ENCODE measurements around the gene TLCD2. TPM values are rescaled to one million over a fixed set of nuclear protein-coding genes. Genes with fewer than 3 reads are reported as not detected.
A peak's percentile ranks its signal among the peaks of the same experiment; 100 is the strongest.

Gene TLCD2
- total and polyA plus RNA-seq, 2 of the 13 experiments (the other 11 are each of a cell fraction or from before 2014, with no cell fraction given) = 0.90 to 1.1 TPM

DNA sequence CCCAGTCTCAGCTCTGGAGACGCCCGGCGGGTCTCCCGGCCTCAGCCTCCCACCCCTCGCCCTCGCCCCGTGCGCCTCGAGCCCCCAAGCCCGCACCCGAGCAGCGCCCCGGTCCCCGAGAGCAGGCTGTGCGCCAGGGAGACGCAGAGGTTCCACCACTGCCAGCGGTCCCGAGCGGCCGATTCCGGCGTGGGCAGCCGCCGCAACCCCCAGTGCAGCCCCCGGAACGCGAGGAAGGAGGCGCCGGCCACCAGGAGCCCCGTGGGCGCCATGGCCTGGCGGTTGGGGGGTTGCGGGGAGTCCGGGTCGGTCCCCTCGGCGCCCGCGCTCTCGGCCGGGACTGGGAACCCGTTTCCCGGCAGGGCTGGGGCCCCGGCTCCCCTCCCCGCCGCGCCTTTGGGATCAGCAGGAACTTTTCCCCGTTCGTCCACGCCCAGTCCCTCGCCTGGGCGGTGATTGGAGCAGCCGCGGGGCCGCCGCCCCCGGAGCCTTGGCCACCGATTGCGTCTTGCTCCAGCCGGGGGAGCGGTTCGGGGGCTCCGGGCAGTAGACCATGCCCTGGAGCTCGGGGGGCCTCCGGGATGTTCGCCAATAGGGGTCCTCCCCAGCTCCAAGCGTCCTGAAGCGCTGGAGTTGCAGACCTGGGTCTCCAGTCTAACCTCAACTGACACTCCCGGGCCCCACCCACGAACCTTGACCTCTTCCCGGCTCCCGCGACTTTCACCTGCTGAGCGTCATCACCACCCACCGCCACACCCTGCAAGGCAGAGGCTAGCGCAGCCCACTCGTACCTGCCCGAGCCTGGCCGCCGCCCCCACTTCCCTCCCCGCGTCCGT, at the start of gene TLCD2 (continued):
- TF ChIP-seq ELF4 (CRISPR knock-in tag; IDR thresholded peaks at IDR 0.05; ENCODE audit: borderline replicate concordance) (no peak), HDAC1 (CRISPR knock-in tag; IDR thresholded peaks at IDR 0.05) (peak; percentile 66), ZNF570 (CRISPR knock-in tag; IDR thresholded peaks at IDR 0.05; ENCODE audit: borderline replicate concordance) (no peak), MAZ (IDR thresholded peaks at IDR 0.05; ENCODE audit: borderline replicate concordance, low read depth, low read length) (no peak), MAZ (CRISPR knock-in tag; IDR thresholded peaks at IDR 0.05; ENCODE audit: low read depth) (0 out of 2 replicates have a peak, but pooled peaks have one; percentile 6), ZNF841 (CRISPR knock-in tag; IDR thresholded peaks at IDR 0.05; ENCODE audit: borderline replicate concordance) (no peak), AGO2 (optimal IDR thresholded peaks at IDR 0.05; ENCODE audit: low read depth, low read length) (peak; percentile 98), MYC (CRISPR knock-in tag; IDR thresholded peaks at IDR 0.05; ENCODE audit: borderline replicate concordance) (peak; percentile 15; the same call in 1 of the 2 replicates), KAT2B (IDR thresholded peaks at IDR 0.05; ENCODE audit: borderline replicate concordance, low read depth, low read length) (no peak), TOPORS (CRISPR knock-in tag; IDR thresholded peaks at IDR 0.05) (no peak), POLR2G (IDR thresholded peaks at IDR 0.05; ENCODE audit: low read depth, low read length) (peak; percentile 79), HES4 (CRISPR knock-in tag; IDR thresholded peaks at IDR 0.05; ENCODE audit: borderline replicate concordance) (no peak), HNRNPLL (IDR thresholded peaks at IDR 0.05; ENCODE audit: low read depth, low read length, poor library complexity, severe bottlenecking) (peak; percentile 43), JARID2 (CRISPR knock-in tag; IDR thresholded peaks at IDR 0.05; ENCODE audit: insufficient replicate concordance) (no peak), CENPX (CRISPR knock-in tag; IDR thresholded peaks at IDR 0.05) (no peak), KDM4B (CRISPR knock-in tag; IDR thresholded peaks at IDR 0.05) (no peak), ZEB1 (IDR thresholded peaks at IDR 0.05; ENCODE audit: insufficient replicate concordance, low read depth) (peak; percentile 60), DRAP1 (CRISPR knock-in tag; IDR thresholded peaks at IDR 0.05) (no peak; the same call in 1 of the 2 replicates), PHF20 (CRISPR knock-in tag; IDR thresholded peaks at IDR 0.05) (no peak)
- TF ChIP-seq, protein P1, sequence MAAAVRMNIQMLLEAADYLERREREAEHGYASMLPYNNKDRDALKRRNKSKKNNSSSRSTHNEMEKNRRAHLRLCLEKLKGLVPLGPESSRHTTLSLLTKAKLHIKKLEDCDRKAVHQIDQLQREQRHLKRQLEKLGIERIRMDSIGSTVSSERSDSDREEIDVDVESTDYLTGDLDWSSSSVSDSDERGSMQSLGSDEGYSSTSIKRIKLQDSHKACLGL (CRISPR knock-in tag; IDR thresholded peaks at IDR 0.05) = peak; percentile 61; the same call in 1 of the 2 replicates
- TF ChIP-seq, protein P2, sequence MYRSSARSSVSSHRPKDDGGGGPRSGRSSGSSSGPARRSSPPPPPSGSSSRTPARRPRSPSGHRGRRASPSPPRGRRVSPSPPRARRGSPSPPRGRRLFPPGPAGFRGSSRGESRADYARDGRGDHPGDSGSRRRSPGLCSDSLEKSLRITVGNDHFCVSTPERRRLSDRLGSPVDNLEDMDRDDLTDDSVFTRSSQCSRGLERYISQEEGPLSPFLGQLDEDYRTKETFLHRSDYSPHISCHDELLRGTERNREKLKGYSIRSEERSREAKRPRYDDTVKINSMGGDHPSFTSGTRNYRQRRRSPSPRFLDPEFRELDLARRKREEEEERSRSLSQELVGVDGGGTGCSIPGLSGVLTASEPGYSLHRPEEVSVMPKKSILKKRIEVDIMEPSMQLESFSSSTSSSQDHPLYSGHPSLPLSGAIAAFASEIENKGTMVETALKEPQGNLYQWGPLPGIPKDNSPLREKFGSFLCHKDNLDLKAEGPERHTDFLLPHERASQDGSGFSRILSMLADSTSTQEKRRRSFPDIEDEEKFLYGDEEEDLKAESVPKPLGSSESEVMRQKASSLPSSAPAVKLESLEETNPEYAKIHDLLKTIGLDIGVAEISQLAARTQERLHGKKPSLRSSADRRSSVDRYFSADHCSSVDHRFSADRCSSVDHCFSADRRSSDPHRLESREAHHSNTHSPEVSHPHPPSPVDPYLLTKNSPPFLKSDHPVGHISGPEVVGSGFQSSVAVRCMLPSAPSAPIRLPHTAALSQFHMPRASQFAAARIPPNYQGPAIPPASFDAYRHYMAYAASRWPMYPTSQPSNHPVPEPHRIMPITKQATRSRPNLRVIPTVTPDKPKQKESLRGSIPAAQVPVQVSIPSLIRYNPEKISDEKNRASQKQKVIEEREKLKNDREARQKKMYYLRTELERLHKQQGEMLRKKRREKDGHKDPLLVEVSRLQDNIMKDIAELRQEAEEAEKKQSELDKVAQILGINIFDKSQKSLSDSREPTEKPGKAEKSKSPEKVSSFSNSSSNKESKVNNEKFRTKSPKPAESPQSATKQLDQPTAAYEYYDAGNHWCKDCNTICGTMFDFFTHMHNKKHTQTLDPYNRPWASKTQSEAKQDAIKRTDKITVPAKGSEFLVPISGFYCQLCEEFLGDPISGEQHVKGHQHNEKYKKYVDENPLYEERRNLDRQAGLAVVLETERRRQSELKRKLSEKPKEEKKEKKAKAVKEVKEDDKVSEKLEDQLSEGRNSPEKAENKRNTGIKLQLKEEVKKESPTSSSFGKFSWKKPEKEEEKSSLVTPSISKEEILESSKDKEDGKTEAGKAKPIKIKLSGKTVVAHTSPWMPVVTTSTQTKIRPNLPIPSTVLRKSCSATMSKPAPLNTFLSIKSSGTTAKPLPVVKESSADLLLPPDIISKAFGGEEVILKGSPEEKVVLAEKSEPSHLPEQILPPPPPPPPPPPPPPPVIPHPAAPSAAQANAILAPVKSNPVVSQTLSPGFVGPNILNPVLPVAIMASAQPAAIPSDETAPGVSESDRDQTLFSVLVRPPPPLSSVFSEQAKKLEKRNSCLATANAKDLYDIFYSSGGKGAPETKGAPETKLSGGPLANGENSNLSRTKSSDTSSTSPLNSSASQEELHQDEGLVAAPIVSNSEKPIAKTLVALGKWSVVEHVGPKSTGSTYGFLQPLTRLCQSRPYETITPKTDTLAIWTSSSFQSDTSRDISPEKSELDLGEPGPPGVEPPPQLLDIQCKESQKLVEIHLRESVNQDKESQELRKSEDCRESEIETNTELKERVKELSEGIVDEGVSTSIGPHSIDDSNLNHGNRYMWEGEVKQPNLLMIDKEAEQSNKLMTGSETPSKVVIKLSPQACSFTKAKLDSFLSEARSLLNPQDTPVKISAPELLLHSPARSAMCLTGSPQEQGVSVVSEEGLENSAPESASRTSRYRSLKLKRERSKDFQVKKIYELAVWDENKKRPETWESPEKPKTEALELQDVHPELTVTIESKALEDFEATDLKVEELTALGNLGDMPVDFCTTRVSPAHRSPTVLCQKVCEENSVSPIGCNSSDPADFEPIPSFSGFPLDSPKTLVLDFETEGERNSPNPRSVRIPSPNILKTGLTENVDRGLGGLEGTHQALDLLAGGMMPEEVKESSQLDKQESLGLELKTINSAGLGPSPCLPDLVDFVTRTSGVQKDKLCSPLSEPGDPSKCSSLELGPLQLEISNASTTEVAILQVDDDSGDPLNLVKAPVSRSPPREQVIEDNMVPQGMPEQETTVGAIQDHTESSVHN (CRISPR knock-in tag; IDR thresholded peaks at IDR 0.05) = no peak

All from HepG2 (cell line).